ENCODE data around the gene PDZD2.

- TF ChIP-seq CTCF (IDR thresholded peaks at IDR 0.05) (no peak), POLR2A (IDR thresholded peaks at IDR 0.05) (no peak), EP300 (IDR thresholded peaks at IDR 0.05) (no peak)
Observed at GRCh38 chr5:32002755-32003154, 363.8 kb downstream of the PDZD2 start.

Measured in sigmoid colon (tissue), 4 donors.